SU-DHL-6 (cell line): Measurements from ENCODE around the gene ANKRD29.

Experiments
- H2AFZ ChIP-seq: fragments of 200-600 bp; sonication (generic); 2 replicates; pipeline ENCODE4 v1.6.1; 2014; ENCODE audit warnings: low read depth, mild to moderate bottlenecking, moderate library complexity, mixed read lengths, antibody characterized with exemption, low read length; ENCODE audit not compliant: severe bottlenecking
- H3F3A ChIP-seq: fragments of 200-600 bp; shearing (Covaris generic); 2 replicates; pipeline ENCODE4 v1.6.0; 2016; ENCODE audit warnings: antibody characterized with exemption, mild to moderate bottlenecking; ENCODE audit not compliant: insufficient read depth
- H3K27ac ChIP-seq: fragments of 200-600 bp; sonication (generic); 2 replicates; pipeline ENCODE4 v1.5.1; 2016; ENCODE audit warnings: low read depth, mild to moderate bottlenecking, low read length, moderate library complexity, mixed read lengths
- H3K27me3 ChIP-seq: fragments of 200-600 bp; sonication (generic), shearing (Covaris generic); 2 replicates; pipeline ENCODE4 v1.6.0; 2014; ENCODE audit warnings: mild to moderate bottlenecking, low read length
- H3K36me3 ChIP-seq: fragments of 200-600 bp; sonication (generic); 2 replicates; pipeline ENCODE4 v1.6.1; 2014; ENCODE audit warnings: mild to moderate bottlenecking, low read length, mixed read lengths
- H3K4me2 ChIP-seq: fragments of 300-600, 200-600 bp; shearing (Covaris generic), sonication (generic); 2 replicates; pipeline ENCODE4 v1.6.0; 2014; ENCODE audit warnings: low read length, low read depth, mild to moderate bottlenecking; ENCODE audit not compliant: poor library complexity, severe bottlenecking
- H3K4me3 ChIP-seq: fragments of 200-600 bp; sonication (generic); 2 replicates; pipeline ENCODE4 v1.5.1; 2014; ENCODE audit warnings: antibody characterized with exemption, low read length, mild to moderate bottlenecking, mixed read lengths; ENCODE audit not compliant: insufficient read depth, poor library complexity, severe bottlenecking
- H3K79me2 ChIP-seq: fragments of 200-600 bp; sonication (generic); 2 replicates; pipeline ENCODE4 v1.6.1; 2014; ENCODE audit warnings: mild to moderate bottlenecking, low read length, moderate library complexity; ENCODE audit not compliant: insufficient read depth
- H3K9ac ChIP-seq: fragments of 200-600 bp; sonication (generic); 2 replicates; pipeline ENCODE4 v1.7.0; 2014; ENCODE audit warnings: mild to moderate bottlenecking, low read length
- H3K9me2 ChIP-seq: fragments of 200-600 bp; sonication (generic); replicated peaks from 2 replicates; pipeline ENCODE4 v1.6.1; 2014; ENCODE audit warnings: low read length; ENCODE audit not compliant: insufficient read depth
- H3K9me3 ChIP-seq: fragments of 200-600 bp; sonication (generic); 2 replicates; pipeline ENCODE4 v1.6.1; 2014; ENCODE audit warnings: low read length, mixed read lengths; ENCODE audit not compliant: insufficient read depth
- H4K20me1 ChIP-seq: fragments of 200-600 bp; sonication (generic); 2 replicates; pipeline ENCODE4 v1.6.1; 2014; ENCODE audit warnings: low read depth, mild to moderate bottlenecking, antibody characterized with exemption, low read length, moderate library complexity, mixed read lengths
- CTCF ChIP-seq: fragments of 200-600 bp; sonication (generic); IDR thresholded peaks from one replicate; pipeline ENCODE4 v1.5.1; 2017; ENCODE audit warnings: antibody characterized with exemption, mild to moderate bottlenecking, low read length, moderate library complexity; ENCODE audit not compliant: insufficient read depth, poor library complexity, severe bottlenecking
- EZH2phosphoT487 ChIP-seq: fragments of 200-600 bp; sonication (generic), shearing (Covaris generic); conservative IDR thresholded peaks from 2 replicates; pipeline ENCODE4 v1.6.1; 2018; ENCODE audit warnings: mild to moderate bottlenecking, antibody characterized with exemption, low read length, moderate library complexity, mixed read lengths

ANKRD29 gene

GRCh38 chr18:23662309-23663263 is at the start of gene ANKRD29:
Gene ANKRD29 (minus strand): TSS chr18:23662911. CDS start chr18:23662730, 181 bp downstream.
- Histone ChIP-seq H3K27me3 (no peaks in the 10 kb centered on the region), H3K79me2 (no peaks in the 10 kb centered on the region), H3K9ac (no peak within 1 kb of the TSS), H3K36me3 (no peaks in the 10 kb centered on the region), H3K4me2 (no peak within 1 kb of the TSS), H3K9me3 (no peaks in the 10 kb centered on the region), H3K27ac (no peak within 1 kb of the TSS), H3F3A (no peaks in the 10 kb centered on the region), H4K20me1 (no peaks in the 10 kb centered on the region), H3K4me3 (no peak within 1 kb of the TSS), H2AFZ (no peak within 1 kb of the TSS), H3K9me2 (no peaks in the 10 kb centered on the region)
- TF ChIP-seq EZH2phosphoT487 (no peak), CTCF (no peak)

DNA sequence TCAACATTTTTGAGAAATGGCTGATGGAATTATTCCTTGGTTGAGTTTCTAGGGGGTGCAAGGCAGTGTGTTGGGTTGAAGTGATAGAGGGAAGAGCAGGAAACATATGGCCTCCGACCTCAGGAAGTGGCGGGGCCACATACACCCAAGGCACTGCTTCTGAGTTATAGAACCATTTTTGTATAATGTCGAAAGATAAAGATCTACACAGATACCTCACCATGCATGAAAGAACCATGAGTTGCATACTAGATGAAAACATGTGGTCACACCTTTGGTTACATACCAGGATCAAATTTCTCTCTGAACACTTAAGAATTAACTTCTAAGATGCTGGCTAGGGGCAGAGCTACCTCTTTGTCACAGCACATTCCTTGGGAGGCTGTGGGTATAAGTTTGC is 49.7 kb upstream of the ANKRD29 start:
- no peak overlapping the region for H3K4me2 ChIP-seq
- no peaks in the 10 kb centered on the region for H3K9me3 ChIP-seq
- H4K20me1 ChIP-seq, result no peaks in the 10 kb centered on the region
- no peaks in the 10 kb centered on the region for H3K9me2 ChIP-seq
- TF ChIP-seq CTCF (no peak), EZH2phosphoT487 (no peak)
- H3K27me3 ChIP-seq, result no peaks in the 10 kb centered on the region
- H3K4me3 ChIP-seq, result no peak overlapping the region
- H3K9ac ChIP-seq, result no peak overlapping the region
- H3K27ac ChIP-seq, result no peak overlapping the region
- no peaks in the 10 kb centered on the region for H3K79me2 ChIP-seq
- no peaks in the 10 kb centered on the region for H3K36me3 ChIP-seq
- no peaks in the 10 kb centered on the region for H3F3A ChIP-seq
- H2AFZ ChIP-seq, result no peak overlapping the region

- Histone ChIP-seq H3K9me2 (no peaks in the 10 kb centered on the region), H3K9ac (no peak overlapping the region), H3K79me2 (no peaks in the 10 kb centered on the region), H3K27me3 (no peaks in the 10 kb centered on the region), H3K4me2 (no peak overlapping the region), H3F3A (no peaks in the 10 kb centered on the region), H4K20me1 (no peaks in the 10 kb centered on the region), H3K27ac (no peak overlapping the region), H3K9me3 (no peaks in the 10 kb centered on the region), H3K4me3 (no peak overlapping the region), H3K36me3 (no peaks in the 10 kb centered on the region), H2AFZ (no peak overlapping the region)
- TF ChIP-seq CTCF (no peak), EZH2phosphoT487 (no peak)
These were observed 48.7 kb upstream of the ANKRD29 start for GRCh38 chr18:23711426-23711825.
